Measurements from ENCODE around the gene NOC4L. TPM values are rescaled to one million over a fixed set of nuclear protein-coding genes. Genes with fewer than 3 reads are reported as not detected.
A peak's percentile ranks its signal among the peaks of the same experiment; 100 is the strongest.

The NOC4L gene
- polyA plus RNA-seq, 1 experiment = 8.1 TPM

DNA sequence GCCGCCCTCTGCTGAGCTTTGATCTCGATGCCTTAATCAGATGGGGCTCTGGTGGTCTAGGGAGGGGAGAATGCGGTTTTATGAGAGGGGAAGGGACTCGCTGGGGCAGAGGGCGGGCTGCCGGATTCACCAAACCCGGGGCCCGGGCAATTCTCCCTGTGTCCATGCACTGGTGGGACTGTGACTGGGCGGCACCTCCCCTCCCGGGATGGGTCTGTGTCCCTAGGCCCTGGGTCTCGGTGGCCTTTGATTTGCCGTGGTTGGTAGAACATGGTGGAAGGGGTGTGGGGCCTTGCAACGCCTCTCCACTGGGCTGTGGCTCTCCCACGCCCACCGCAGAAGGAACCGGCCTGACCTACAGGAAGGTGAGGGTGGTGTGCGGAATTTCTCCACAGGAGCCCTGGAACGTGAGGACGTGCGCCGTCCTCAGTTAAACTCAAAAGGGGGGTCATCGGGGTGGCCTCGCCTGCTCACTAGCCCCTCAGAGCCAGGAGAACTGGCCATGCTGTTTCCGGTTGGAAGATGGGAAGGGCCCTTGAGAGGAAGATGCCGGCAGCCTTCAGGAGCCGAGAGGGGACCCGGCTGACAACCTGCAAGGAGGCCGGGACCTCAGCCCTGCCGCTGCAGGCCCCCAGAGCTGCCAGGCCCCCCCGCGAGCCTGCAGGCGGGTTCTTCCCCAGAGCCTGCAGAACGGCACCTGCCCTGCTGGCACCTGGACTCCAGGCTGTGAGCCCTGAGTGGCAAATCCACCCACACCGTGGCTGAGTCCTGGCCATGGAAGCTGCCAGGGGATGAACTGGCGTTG is 43.6 kb downstream of the NOC4L start:
- H3K36me3 ChIP-seq (ENCODE audit: control insufficient read depth, insufficient read depth, low read length) = no peaks in the 10 kb centered on the region
- peaks cover 1% of the 10 kb centered on the region; the same call in 1 of the 2 replicates for H3K27me3 ChIP-seq (ENCODE audit: control insufficient read depth, insufficient read depth, low read length)
- no peak for DNase-seq (ENCODE audit: low read depth)
- no peak overlapping the region for H3K4me3 ChIP-seq (ENCODE audit: low read depth, low read length)
- ChIA-PET POLR2A (no interaction called here), CTCF (no interaction called here)
- no peak for TF ChIP-seq CTCF (IDR thresholded peaks at IDR 0.05; ENCODE audit: insufficient read depth, low read depth, low read length)

DNA sequence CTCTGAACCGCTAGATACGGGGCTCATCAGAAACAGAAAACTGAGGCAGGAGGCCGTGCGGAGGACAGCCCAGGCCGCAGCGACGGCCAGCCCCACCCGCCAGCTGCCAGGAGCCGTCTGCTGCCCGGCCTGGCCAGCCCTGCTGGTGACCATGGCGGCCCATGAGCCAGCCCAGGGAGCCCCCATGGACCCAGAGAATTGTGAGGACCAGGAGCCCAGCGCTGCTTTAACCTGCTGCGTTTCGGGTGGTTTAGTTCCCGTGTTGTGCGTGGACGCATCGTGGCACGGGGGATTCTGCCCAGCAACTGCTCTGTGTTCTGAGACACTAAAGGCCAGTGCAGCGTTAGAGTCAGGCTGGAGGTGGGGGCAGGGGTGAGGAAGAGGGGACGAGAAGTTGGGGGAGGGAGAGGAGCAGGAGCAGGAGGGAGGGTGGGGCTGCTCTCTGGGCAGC is 44.2 kb downstream of the NOC4L start:
- ChIA-PET CTCF (no interaction called here), POLR2A (no interaction called here)
- no peak overlapping the region for H3K4me3 ChIP-seq (ENCODE audit: low read depth, low read length)
- no peaks in the 10 kb centered on the region for H3K36me3 ChIP-seq (ENCODE audit: control insufficient read depth, insufficient read depth, low read length)
- DNase-seq (ENCODE audit: low read depth) = no peak
- TF ChIP-seq CTCF (IDR thresholded peaks at IDR 0.05; ENCODE audit: insufficient read depth, low read depth, low read length) = no peak
- peaks cover 1% of the 10 kb centered on the region; the same call in 1 of the 2 replicates for H3K27me3 ChIP-seq (ENCODE audit: control insufficient read depth, insufficient read depth, low read length)

DNA sequence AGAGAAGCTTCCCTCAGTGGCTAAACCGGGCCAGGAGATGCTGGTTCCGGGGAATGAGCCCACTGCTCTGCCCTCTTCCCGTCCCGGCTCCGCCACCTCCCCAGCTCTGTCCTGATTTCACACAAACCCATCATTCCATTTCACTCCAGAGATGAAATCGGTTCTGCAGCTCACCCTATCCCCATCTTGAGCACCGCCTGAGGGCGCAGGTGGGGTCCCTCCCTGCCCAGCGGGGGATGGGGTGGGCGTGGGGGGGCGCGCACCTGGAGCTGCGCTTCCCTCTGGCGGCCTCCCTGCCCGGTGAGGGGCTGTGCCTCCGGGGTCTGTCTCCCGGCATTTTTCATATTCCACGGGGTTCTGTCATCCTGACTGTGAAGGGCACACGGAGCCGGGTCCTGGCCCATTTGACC is 44.7 kb downstream of the NOC4L start:
- CTCF ChIA-PET = no interaction called here

DNA sequence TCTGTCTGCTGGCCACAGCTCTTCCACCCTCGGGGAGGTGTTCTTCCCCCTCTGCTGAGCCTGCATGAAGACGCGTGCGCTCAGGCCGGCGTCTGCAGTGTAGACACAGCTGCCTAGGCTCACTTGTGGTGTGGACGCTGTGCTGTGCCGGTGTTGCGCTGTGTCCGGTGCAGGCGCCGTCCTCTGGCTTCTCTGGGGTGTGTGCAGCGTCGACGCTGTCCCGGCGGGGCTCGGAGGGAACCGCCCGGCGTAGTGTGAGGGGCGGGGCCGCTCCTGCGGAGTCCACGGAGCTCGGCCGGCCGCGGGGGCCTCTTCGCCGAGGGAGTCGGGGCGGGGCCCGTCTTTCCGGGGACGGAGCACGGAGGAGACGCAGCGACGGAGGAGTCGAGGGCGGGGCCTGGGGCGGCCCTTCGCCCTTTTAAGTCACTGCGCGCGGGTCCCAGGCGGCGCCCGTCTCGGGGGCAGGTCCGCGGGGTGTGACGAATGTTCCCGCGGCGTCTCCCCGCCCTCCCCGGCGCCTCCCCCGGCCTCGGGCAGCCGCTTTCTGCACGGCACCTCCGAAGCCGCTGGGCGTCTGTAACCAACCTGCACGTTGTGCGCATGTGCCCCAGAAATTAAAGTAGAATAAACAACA is 45.2 kb downstream of the NOC4L start:
- TF ChIP-seq CTCF (IDR thresholded peaks at IDR 0.05; ENCODE audit: insufficient read depth, low read depth, low read length) = no peak
- peak; percentile 33 for DNase-seq (ENCODE audit: low read depth)
- ChIA-PET POLR2A (no interaction called here), CTCF (no interaction called here)
- Histone ChIP-seq H3K4me3 (ENCODE audit: low read depth, low read length) (peak overlapping the region; percentile 58), H3K36me3 (ENCODE audit: control insufficient read depth, insufficient read depth, low read length) (no peaks in the 10 kb centered on the region), H3K27me3 (ENCODE audit: control insufficient read depth, insufficient read depth, low read length) (peaks cover 1% of the 10 kb centered on the region; the same call in 1 of the 2 replicates)

More for the DNA sequence above, 44.7 kb downstream of the NOC4L start:
- no peaks in the 10 kb centered on the region for H3K36me3 ChIP-seq (ENCODE audit: control insufficient read depth, insufficient read depth, low read length)
- POLR2A ChIA-PET = no interaction called here
- DNase-seq (ENCODE audit: low read depth) = no peak
- H3K4me3 ChIP-seq (ENCODE audit: low read depth, low read length) = peak overlapping the region; percentile 58
- TF ChIP-seq CTCF (IDR thresholded peaks at IDR 0.05; ENCODE audit: insufficient read depth, low read depth, low read length) = no peak
- peaks cover 1% of the 10 kb centered on the region; the same call in 1 of the 2 replicates for H3K27me3 ChIP-seq (ENCODE audit: control insufficient read depth, insufficient read depth, low read length)

- Histone ChIP-seq H3K4me3 (ENCODE audit: low read depth, low read length) (peak overlapping the region; percentile 58), H3K36me3 (ENCODE audit: control insufficient read depth, insufficient read depth, low read length) (no peaks in the 10 kb centered on the region), H3K27me3 (ENCODE audit: control insufficient read depth, insufficient read depth, low read length) (peaks cover 1% of the 10 kb centered on the region; the same call in 1 of the 2 replicates)
- TF ChIP-seq CTCF (IDR thresholded peaks at IDR 0.05; ENCODE audit: insufficient read depth, low read depth, low read length) = no peak
- ChIA-PET POLR2A (no interaction called here), CTCF (no interaction called here)
- DNase-seq (ENCODE audit: low read depth) = no peak
Measured at GRCh38 chr12:132190012-132190755, 45.9 kb downstream of the NOC4L start.
